VCaP (cell line): ENCODE data around the gene FIBCD1.

Source experiments
- H3K27ac ChIP-seq: fragments of 450-650 bp; 2 replicates; pipeline ENCODE4 v1.5.1; 2017
- CTCF ChIP-seq: fragments of 450-650 bp; conservative IDR thresholded peaks from 2 replicates; pipeline ENCODE4 v1.5.1; 2017; ENCODE audit warnings: mild to moderate bottlenecking, moderate library complexity

The FIBCD1 gene

GRCh38 chr9:130979591-130980385, 40.7 kb upstream of the FIBCD1 start:
- no peak overlapping the region for H3K27ac ChIP-seq
- TF ChIP-seq CTCF = no peak

GRCh38 chr9:130977811-130978221, 38.8 kb upstream of the FIBCD1 start:
- TF ChIP-seq CTCF = no peak
- no peak overlapping the region for H3K27ac ChIP-seq

DNA sequence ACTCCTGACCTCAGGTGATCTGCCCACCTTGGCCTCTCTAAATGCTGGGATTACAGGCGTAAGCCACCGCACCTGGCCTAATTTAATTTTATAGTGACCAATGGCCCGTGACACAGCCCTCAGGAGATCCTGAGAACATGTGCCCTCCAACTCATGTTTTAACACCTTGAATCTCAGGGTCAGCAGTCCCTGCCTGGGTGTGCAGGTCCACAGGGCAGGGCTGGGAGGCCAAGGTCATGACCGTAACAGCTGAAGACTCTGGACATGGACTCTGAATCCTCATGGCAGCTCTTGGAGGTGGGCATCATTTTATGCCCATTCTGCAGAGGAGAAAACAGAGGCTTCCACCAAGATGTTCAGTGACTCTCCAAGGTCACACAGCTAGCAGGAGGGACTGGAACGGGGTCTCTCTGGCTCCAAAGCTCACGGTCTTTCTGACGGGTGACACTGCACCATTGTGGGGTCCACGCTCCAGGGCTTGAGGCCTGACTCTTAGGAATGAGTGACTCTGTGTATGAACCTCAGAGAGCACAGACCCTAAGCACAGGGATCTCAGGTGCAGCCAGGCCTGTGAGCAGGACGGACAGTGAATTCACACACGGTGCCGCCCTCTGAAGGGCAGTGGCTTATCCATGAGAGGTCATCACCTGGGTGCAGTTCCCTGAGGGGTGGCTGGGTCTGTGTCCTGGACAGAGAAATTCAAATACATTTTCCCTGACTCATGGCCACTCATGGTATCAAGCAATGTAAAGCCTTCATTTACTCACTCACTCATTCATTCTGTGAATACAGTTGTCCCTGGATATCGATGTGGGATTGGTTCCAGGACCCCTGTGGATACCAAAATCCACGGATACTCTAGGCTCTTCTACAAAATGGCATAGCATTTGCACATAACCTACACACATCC, 37.1 kb upstream of the FIBCD1 start:
- no peak for TF ChIP-seq CTCF
- H3K27ac ChIP-seq = no peak overlapping the region

DNA sequence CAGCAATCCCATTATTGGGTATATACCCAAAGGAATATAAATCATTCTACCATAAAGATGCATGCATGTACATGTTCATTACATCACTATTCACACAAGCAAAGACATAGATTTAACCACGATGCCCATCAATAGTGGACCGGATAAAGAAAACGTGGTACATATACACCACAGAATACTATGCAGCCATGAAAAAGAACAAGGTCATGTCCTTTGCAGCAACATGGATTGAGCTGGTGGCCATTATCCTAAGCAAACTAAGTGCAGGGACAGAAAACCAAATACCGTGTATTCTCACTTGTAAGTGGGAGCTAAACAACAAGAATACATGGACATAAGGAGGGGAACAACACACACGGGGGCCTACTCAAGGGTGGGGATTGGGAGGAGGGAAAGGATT, 36.1 kb upstream of the FIBCD1 start:
- H3K27ac ChIP-seq = no peak overlapping the region
- no peak for TF ChIP-seq CTCF

GRCh38 chr9:130974697-130975096, 35.6 kb upstream of the FIBCD1 start:
- TF ChIP-seq CTCF = no peak
- no peak overlapping the region for H3K27ac ChIP-seq

- no peak overlapping the region for H3K27ac ChIP-seq
- TF ChIP-seq CTCF = no peak
Observed at GRCh38 chr9:130973686-130974281, 34.7 kb upstream of the FIBCD1 start.
